Epithelial cell of proximal tubule (primary cell): Measurements from ENCODE around the gene UGT1A4. TPM values are rescaled to one million over a fixed set of nuclear protein-coding genes. Genes with fewer than 3 reads are reported as not detected.
A peak's percentile ranks its signal among the peaks of the same experiment; 100 is the strongest.

Source experiments
- DNase-seq: peaks from one replicate; pipeline ENCODE4 v3.0.0-alpha.2; 2011; ENCODE audit warnings: low read depth
- H3K4me3 ChIP-seq: 2 replicates; pipeline ENCODE4 v1.5.1; 2011; ENCODE audit warnings: low read depth, mild to moderate bottlenecking, low read length
- CTCF ChIP-seq: conservative IDR thresholded peaks from 2 replicates; pipeline ENCODE4 v1.5.1; 2012; ENCODE audit warnings: low read depth, mild to moderate bottlenecking, low read length
- total RNA-seq: library from RNA; depleted of rRNA; stranded (reverse); fragments of >200 nt; gene quantifications from 2 replicates; pipeline ENCODE4 v1.2.3, GENCODE V29; 2015

The UGT1A4 gene
- total RNA-seq, 1 donor from 2014 or later = not detected

- no peak for DNase-seq
- no peak overlapping the region for H3K4me3 ChIP-seq
- no peak for TF ChIP-seq CTCF
These were observed 83.0 kb downstream of the UGT1A4 start for GRCh38 chr2:233801357-233802131.

- no peak for TF ChIP-seq CTCF
- DNase-seq = no peak
These were observed 83.7 kb downstream of the UGT1A4 start for GRCh38 chr2:233802132-233802815.

DNA sequence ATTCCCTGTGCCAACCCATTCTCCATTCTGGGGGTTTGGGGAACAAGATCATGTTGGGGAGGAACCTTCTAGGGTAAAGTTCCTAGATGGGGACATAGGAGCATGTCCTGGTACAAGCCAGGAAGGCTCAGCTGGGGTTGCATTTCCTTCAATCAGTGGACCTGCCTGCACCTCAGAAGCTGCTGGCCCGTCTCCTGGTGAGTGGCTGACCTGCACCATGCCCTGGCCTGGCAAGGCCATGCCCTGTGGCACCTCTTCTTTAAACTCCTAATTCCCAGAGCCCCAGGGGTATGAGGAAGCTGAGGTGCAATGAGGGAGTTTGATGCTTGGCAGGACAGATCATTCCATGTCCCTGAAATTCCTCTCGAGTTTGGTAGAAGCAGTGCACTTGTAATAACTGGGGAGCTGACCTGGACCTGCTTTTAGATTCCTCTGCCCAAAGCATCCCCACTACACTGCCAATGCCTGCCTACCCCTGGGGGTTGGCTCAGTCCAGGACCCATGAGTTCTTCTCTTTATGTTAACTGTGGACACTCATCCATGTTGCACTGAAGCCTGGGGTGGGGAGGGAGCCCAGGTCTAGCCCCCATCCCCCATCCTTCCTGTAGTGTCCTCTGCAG, 84.9 kb downstream of the UGT1A4 start:
- H3K4me3 ChIP-seq = no peak overlapping the region
- no peak for TF ChIP-seq CTCF
- DNase-seq = no peak

More at GRCh38 chr2:233802132-233802815, 83.7 kb downstream of the UGT1A4 start:
- H3K4me3 ChIP-seq = no peak overlapping the region

- no peak overlapping the region for H3K4me3 ChIP-seq
- no peak for DNase-seq
- TF ChIP-seq CTCF = no peak
These were observed 85.5 kb downstream of the UGT1A4 start for GRCh38 chr2:233803994-233804393.

DNA sequence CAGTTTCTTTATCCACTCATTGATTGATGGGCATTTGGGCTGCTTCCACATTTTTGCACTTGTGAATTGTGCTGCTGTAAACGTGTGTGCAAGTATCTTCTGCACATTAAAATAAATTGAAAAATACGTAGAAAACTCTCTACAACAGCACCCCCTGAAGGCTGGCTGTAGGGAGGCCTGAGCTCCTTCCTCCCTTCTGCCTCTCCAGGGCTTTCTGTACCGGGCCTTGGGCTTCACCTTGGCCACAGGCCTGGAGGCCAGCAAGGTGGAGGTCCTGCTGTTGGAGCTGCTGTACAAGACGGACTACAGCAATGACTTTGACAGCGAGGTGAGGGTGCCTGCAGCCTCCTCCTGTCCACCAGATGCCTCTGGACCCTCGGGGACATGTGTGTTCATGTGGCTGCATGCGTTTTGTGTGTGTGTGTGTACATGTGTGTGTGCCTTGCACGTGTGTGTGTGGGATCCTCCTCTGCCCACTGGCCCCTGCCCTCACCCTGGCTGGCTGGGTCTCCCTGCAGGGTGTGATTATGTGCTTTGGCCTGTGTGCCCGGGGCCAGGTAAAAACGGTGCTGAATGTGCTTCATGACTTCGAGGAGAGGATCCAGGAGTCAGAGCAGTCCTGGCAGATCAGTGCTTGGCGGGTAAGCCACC, 88.8 kb downstream of the UGT1A4 start:
- H3K4me3 ChIP-seq = no peak overlapping the region
- no peak for DNase-seq
- peak; percentile 19 for TF ChIP-seq CTCF

- no peak for DNase-seq
- H3K4me3 ChIP-seq = no peak overlapping the region
- no peak for TF ChIP-seq CTCF
These were observed 89.7 kb downstream of the UGT1A4 start for GRCh38 chr2:233807966-233808935.
